Kidney epithelial cell (primary cell): Measurements from ENCODE around the gene ZNF786. TPM values are rescaled to one million over a fixed set of nuclear protein-coding genes. Genes with fewer than 3 reads are reported as not detected.
"Not testable (repeated sequence)": the region's sequence is repeated elsewhere in the genome, so short reads cannot be mapped to it uniquely, and the experiment has no call there.

Experiments
- DNase-seq: peaks from one replicate; pipeline ENCODE4 v3.0.0-alpha.2; 2010; ENCODE audit warnings: low read depth
- H3K27me3 ChIP-seq: 2 replicates; pipeline ENCODE4 v1.6.0; 2011; ENCODE audit warnings: low read length; ENCODE audit not compliant: control insufficient read depth, insufficient read depth
- H3K36me3 ChIP-seq: 2 replicates; pipeline ENCODE4 v1.5.1; 2011; ENCODE audit warnings: low read length; ENCODE audit not compliant: control insufficient read depth, insufficient read depth
- H3K4me3 ChIP-seq: 2 replicates; pipeline ENCODE4 v1.5.1; 2011; ENCODE audit warnings: low read depth, mild to moderate bottlenecking, control low read depth, low read length
- CTCF ChIP-seq: IDR thresholded peaks from 2 replicates; pipeline ENCODE4 v1.5.1; 2011; ENCODE audit warnings: mild to moderate bottlenecking, moderate library complexity, low read length, control low read depth, inconsistent platforms; ENCODE audit not compliant: insufficient read depth, poor library complexity, severe bottlenecking
- total RNA-seq: library from RNA; depleted of rRNA; stranded (reverse); fragments of >200 nt; gene quantifications from 2 replicates; pipeline ENCODE4 v1.2.3, GENCODE V29; 2015

The ZNF786 gene
- total RNA-seq, 1 donor from 2014 or later: 7.2 TPM

- TF ChIP-seq CTCF: peak; percentile 8
- Histone ChIP-seq H3K27me3 (no peaks in the 10 kb centered on the region), H3K36me3 (peaks cover 2% of the 10 kb centered on the region), H3K4me3 (no peak overlapping the region)
- no peak for DNase-seq
These were observed 22.6 kb downstream of the ZNF786 start for GRCh38 chr7:149067869-149068268.

- Histone ChIP-seq H3K36me3 (no peaks in the 10 kb centered on the region), H3K27me3 (no peaks in the 10 kb centered on the region), H3K4me3 (no peak overlapping the region)
- no peak for DNase-seq
- no peak for TF ChIP-seq CTCF
These were observed 27.0 kb downstream of the ZNF786 start for GRCh38 chr7:149063476-149063875.

- DNase-seq, H3K4me3 ChIP-seq, H3K36me3 ChIP-seq, H3K27me3 ChIP-seq: not testable (repeated sequence)
These were observed 28.2 kb downstream of the ZNF786 start for GRCh38 chr7:149062217-149062899.

- no peak overlapping the region for H3K4me3 ChIP-seq
- no peak for TF ChIP-seq CTCF
- no peaks in the 10 kb centered on the region for H3K36me3 ChIP-seq
- no peaks in the 10 kb centered on the region for H3K27me3 ChIP-seq
- no peak for DNase-seq
These were observed 30.4 kb downstream of the ZNF786 start for GRCh38 chr7:149060156-149060555.

- H3K4me3 ChIP-seq: no peak overlapping the region
- H3K27me3 ChIP-seq: no peaks in the 10 kb centered on the region
- no peaks in the 10 kb centered on the region for H3K36me3 ChIP-seq
- no peak for DNase-seq
- no peak for TF ChIP-seq CTCF
These were observed 36.6 kb downstream of the ZNF786 start for GRCh38 chr7:149053885-149054284.

GRCh38 chr7:149053384-149053783 is 37.1 kb downstream of the ZNF786 start:
- Histone ChIP-seq H3K27me3 (no peaks in the 10 kb centered on the region), H3K4me3 (no peak overlapping the region), H3K36me3 (no peaks in the 10 kb centered on the region)
- DNase-seq: no peak
- no peak for TF ChIP-seq CTCF
